ENCODE data around the gene HAO1.

GRCh38 chr20:7856756-7857155 lies 83.5 kb downstream of the HAO1 start:
- TF ChIP-seq CTCF (conservative IDR thresholded peaks at IDR 0.05 in 1 of 2, IDR thresholded peaks at IDR 0.05 in 1 of 2; ENCODE audit: extremely low read depth in 1 of 2, insufficient read depth in 1 of 2, low read depth in 1 of 2, low read length in 2 of 2) (no peak), EZH2 (IDR thresholded peaks at IDR 0.05; ENCODE audit: borderline replicate concordance, low read length) (no peak)
